22Rv1 (cell line): ENCODE data around the gene RTN4.

Source experiments
- H3K27ac ChIP-seq: fragments of 450-650 bp; 2 replicates; pipeline ENCODE4 v1.5.1; 2017
- ZFX ChIP-seq: fragments of 450-650 bp; IDR thresholded peaks from 2 replicates; pipeline ENCODE4 v1.6.1; 2017; ENCODE audit warnings: antibody characterized with exemption, borderline replicate concordance
- TF ChIP-seq, protein P1 (sequence below): fragments of 450-650 bp; IDR thresholded peaks from 2 replicates; pipeline ENCODE4 v1.5.1; 2017; ENCODE audit warnings: mild to moderate bottlenecking

Gene RTN4

DNA sequence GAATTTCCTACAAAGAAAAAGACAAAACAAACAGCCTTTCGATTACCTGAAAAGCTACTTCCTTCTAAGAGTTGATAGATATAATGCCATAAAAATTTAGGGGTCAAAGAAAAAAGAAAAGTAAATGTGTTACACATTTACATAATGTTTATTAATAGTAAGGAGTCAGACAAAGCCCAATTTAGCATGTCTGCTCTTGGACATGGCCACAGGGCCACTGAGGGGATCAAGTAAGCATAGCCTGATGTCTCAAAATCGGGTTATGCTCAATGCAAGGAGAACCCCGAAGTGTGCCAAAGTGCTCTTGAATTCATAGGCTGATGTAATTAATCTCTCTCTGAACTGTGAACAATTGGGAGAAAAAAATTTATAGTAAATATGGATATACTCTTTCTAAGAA, 61.6 kb downstream of the RTN4 start:
- no peak for TF ChIP-seq ZFX
- TF ChIP-seq, protein P1, sequence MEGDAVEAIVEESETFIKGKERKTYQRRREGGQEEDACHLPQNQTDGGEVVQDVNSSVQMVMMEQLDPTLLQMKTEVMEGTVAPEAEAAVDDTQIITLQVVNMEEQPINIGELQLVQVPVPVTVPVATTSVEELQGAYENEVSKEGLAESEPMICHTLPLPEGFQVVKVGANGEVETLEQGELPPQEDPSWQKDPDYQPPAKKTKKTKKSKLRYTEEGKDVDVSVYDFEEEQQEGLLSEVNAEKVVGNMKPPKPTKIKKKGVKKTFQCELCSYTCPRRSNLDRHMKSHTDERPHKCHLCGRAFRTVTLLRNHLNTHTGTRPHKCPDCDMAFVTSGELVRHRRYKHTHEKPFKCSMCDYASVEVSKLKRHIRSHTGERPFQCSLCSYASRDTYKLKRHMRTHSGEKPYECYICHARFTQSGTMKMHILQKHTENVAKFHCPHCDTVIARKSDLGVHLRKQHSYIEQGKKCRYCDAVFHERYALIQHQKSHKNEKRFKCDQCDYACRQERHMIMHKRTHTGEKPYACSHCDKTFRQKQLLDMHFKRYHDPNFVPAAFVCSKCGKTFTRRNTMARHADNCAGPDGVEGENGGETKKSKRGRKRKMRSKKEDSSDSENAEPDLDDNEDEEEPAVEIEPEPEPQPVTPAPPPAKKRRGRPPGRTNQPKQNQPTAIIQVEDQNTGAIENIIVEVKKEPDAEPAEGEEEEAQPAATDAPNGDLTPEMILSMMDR, result no peak
- H3K27ac ChIP-seq, result no peak overlapping the region

DNA sequence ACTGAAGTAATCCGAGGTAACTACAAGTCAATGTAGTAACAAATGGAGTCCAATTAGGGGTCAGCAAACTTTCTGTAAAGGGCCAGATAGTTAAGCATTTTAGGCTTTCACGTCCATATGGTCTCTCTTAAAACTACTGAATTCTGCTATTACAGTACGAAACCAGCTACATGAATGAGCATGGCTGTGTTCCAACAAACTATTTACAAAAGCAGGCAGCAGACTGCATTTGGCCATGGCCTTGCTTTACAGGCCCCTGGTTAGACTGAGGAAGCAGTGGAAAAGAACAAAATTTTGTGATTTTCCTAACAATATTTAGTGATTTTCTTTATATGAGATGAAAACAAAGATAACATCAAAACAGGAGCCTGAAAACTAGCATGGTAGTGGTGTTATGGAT, 64.0 kb downstream of the RTN4 start:
- no peak overlapping the region for H3K27ac ChIP-seq
- TF ChIP-seq, protein P1, result no peak
- no peak for TF ChIP-seq ZFX

DNA sequence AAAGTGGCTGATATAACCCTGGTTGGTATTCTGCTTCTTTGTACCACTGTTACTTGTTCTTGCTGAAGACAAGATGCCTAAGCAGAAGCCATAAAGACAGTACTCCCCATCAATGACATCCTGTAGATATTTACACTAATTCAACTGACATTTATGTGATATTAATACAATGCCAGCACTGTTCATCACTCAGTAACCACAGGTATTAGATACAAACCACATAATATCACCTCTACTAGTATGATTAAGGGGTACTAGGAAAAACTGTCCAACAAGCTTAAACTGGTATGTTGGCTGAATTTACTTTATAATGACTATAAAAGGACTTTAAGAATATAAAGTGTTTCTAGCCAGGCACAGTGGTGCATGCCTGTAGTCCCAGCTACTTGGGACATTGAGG, 65.8 kb downstream of the RTN4 start:
- peak overlapping the region; percentile 46; the same call in 1 of the 2 replicates for H3K27ac ChIP-seq
- TF ChIP-seq ZFX, result no peak
- TF ChIP-seq, protein P1, result no peak

DNA sequence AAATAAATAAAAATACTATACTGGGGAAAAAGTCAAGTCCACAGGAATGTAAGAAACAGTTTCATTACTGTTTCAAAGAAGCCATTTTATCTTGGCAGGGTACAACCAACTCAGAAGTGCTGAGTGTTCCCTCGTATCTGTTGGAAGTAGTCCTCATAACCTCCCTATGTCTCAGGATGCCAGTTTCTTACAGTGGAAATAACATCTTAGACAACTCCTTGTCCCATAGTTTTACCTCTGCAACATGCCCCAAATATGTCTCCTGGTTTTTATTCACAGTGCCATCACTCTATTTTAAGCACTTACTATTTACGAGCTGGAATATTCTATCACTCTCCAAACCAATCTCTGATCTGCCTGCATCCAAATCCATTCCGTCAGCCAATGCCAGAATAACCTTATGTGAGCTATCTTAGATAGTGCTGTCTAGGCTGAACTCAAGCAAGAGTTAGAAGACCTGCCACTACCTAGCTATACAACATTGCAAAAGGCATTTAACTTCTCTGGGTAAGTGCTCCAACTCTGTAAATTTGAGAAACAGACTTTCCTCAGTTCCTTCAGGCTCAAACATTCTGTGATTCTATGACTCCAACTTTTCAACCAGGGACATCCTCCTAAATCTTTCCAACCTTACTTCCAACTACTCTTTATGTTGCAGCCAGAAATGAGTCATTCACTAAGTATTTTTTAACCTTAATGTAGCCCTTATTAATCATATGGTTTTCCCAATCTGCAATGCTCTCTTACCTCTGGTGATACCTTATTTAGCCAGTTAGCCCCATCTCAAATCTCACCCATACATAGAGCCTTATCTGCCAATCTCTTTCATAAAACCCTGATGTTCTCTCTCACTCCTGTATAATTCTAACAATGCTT, 66.7 kb downstream of the RTN4 start:
- H3K27ac ChIP-seq, result peak overlapping the region; percentile 46

DNA sequence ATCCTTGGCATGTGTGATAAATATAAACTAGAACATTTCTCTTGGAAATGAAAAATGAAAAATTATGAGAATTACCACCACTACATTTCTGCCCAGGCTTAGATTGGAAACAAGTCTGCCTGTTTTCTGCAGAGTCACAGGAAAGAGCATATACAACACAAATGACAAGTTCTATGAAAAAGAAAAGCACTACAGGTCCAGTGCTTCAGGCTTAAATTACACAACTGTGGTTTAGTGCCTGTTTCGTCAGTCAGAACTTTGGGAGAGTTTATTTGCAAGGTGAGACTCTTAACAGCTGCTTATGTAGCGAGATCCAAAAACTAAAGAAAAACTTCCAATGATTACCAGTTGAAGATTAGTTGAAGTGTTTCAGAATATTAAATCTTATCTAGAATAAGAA, 68.9 kb downstream of the RTN4 start:
- no peak overlapping the region for H3K27ac ChIP-seq

More for the DNA sequence above, 66.7 kb downstream of the RTN4 start:
- TF ChIP-seq ZFX, result no peak
- TF ChIP-seq, protein P1, result no peak

DNA sequence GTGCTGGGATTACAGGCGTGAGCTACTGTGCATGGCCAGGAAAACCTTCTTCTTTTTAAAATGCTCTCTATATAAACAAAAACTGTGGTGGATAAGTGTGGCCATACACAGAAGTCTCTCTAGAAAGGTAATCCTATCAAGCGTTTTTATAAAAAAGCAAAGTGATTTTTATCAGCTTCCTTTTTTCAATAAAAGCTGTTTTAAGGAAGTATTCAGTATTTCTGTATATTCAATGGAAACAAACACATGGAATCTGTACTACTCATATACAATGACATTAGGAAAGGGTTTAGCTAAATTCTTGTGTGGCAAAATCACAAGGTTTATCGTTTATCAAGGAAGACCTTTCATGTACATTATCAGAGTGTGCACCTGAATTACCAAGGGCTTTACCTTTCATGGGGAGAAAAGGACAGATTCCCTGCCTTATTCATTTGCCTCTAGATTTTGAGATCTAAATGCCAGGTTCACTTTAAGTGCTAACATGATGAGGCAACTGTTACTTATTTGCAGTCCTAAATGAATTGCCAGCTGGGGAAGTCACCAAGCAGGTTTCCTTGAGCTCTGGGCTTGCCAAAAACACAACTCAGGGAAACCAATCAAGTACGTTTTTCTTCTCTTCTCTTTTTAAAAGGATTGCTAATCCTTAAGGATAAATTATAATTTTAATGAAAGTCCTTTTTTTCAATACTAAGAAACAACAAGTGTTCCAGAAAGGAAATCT, 70.8 kb downstream of the RTN4 start:
- TF ChIP-seq ZFX, result no peak
- TF ChIP-seq, protein P1, result no peak
- H3K27ac ChIP-seq, result peak overlapping the region; percentile 67

More for the DNA sequence above, 68.9 kb downstream of the RTN4 start:
- TF ChIP-seq, protein P1, result no peak
- TF ChIP-seq ZFX, result no peak

DNA sequence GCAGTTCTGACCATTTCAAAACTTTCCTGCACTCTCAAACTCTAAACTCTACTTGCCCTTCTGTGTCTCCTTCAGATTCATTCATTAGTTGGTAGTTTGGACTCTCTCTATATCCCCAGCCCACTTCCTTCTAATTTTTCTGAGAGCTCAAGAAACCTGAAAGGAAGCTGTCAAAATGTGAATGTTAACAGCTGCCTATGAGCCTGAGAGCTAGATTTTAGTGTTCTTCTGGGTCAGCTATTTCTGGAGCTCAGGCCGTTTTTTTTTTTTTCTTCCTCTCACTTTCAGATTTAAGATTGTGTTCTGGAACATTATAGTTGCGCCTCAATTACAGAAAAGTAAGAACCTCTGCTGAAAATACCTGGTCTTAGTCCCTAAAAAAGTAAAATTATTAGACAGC, 73.1 kb downstream of the RTN4 start:
- H3K27ac ChIP-seq, result no peak overlapping the region
- TF ChIP-seq, protein P1, result no peak
- TF ChIP-seq ZFX, result no peak
